Myocyte (in vitro differentiated cells): ENCODE data around the gene POP4. TPM values are rescaled to one million over a fixed set of nuclear protein-coding genes. Genes with fewer than 3 reads are reported as not detected.

Experiments
- DNase-seq: peaks from one replicate; pipeline ENCODE4 v3.0.0-alpha.2; 2012; ENCODE audit warnings: low read depth
- total RNA-seq: library from RNA; depleted of rRNA; stranded (reverse); fragments of >200 nt; gene quantifications from 2 replicates; pipeline ENCODE4 v1.2.3, GENCODE V29; 2014

POP4 gene
- total RNA-seq, 1 donor from 2014 or later: 67.9 TPM

DNA sequence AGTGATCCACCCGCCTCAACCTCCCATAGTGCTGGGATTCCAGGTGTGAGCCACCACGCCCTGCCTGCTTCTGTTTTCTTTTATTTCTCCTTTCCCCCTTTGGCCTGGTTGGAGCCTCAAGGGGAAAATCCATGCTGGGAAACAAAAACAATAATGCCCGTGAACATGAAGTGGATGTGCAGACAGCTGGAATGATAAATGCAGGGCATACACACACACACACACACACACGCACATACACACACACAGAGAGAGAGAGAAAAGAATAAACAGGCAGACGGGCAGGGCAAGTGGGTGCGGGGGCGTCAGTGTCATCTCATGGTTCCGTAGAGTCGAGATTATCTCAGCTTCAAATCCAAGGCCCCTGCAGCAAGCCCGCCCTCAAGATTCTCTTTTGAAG lies 54.8 kb downstream of the POP4 start:
- no peak for DNase-seq

DNA sequence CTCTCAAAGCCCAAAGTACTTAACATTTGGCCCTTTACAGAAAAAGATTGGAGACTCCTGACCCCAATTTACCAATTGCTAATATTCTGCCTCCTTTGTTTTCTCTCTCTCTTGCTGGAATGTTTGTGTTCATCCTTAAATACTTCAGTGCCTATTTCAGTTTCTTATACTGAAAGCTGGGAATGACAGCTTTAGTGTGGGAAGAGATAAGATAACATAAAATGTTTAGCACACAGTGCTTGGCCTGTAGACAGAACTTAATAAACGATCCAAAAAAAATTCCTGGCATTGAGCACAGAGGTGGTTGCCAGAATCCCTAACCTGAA lies 56.2 kb downstream of the POP4 start:
- no peak for DNase-seq

DNA sequence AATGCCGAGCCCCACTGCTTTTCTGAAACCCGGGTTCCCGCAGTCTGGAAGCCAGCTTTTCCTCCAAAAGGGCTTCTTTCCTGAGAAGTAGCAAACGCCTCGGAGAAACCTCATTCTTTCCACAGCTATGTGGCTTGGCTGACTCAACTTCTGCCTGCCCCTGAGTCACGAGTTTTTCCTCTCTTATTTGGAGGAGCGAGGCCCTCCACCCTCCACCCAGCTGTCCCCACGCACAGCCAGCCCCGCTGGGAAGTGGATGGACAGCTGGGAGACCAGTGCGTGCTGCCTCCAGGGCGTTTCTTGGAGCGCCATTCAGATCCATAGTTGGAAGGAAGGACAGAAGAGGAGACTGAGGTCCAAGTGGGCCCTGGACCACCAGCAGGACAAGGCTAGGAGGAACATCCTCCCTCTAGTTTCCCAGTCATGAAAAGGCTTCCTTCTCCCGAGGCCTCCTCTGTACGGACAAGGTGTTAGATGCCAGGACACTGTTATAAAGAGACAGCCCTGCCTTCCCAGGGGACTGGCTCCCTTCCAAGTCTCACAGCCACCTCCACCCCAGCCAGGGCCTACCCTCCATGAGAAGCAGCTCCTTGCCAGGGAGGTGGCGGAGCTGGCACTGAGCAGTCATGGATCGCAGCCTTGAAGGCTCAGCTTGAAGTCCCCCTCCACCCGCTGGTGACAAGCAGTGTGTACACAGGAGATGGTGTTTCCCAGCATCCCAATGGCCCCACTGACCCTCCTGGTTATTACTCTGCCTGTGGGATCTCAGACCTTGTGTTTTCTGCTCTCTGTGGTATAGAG lies 56.7 kb downstream of the POP4 start:
- DNase-seq: peak; percentile 97

DNA sequence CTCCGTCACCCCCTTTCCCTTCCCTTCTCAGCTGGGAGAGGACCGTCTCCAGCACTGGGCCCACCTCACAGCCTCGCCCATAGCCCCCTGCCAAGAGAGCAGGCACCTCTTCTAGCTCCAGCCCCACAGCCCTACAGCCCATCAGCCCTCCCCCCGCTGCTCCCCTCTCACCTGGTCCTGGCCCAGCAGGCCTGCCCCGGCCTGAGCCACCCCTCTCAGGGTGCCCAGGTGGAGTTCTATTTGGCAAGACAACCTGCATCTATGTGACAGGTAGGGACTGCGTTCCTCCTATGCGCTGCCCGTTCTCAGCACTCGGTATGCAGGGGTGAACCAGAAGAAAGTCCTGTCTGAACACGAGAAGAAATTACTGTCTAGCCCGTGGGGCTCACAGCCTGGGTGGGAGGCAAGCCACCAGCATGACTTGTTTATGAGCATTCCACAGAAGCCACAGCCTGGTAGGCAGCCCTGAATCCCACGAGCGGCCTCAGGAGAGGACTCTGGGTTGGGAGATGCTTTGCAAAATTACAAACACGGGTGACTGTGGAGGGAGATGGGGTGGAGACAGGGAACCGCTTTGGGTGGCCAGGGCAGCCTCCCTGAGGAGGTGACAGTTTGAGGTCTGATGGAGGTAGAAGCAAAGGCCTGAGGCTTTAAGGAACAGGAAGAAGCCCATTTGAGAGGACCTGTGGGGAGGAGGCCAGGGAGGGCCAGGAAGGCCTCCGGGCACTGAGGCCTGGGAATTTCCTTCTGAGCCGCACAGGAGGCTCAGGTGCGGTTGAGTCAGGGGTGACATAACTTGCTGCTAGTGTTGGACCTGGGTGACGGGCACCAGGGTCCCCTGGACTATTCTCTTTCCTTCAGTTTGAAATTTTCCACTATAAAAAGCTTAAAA lies 58.0 kb downstream of the POP4 start:
- DNase-seq: peak; percentile 54

DNA sequence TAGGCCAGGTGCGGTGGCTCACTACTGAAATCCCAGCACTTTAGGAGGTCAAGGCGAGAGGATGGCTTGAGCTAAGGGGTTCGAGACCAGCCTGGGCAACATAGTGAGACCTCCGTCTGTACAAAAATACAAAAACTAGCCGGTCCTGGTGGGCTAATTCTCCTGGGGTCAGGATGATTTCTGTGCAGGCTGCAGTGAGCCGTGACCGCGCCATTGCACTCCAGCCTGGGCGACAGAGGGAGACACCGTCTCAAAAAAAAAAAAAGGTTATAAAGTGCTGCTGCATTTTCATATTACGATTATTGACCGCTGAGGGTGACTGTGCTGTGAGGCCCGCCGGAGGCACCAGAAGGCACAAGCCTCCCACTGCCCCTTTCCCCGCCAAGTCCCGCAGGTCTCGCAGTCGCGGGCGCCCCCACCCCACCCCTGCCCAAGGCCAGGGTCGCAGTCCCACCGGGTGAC lies 58.7 kb downstream of the POP4 start:
- DNase-seq: no peak

DNA sequence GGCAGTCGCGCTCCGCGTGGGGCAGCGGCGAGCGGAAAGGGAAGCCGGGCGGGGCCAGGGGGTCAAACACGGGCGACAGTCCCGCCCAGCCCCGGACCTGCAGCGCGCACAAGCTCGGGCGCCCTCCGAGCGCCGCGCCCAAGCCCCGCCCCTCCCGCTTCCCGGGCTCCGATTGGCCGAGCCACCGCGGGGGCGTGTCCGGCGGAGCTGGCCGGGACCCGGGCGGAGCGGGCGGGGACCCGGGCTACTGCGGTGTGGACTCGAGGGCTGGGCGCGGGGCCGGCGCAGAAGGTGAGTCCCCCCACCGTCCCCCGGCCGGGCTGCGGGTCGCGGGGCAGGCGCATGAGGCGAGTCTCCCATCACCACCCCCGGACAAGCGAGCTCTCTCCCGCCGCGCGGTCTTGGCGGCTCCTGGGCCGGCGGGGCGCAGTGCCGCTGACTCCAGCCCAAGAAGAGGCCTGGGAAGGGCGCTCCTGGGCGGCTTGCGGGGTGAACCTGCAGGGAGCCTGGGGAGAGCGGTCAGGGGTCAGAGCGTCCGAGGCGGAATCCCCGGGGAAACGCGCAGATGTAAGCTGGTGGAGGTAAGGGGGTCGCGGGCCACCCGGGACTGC lies 59.2 kb downstream of the POP4 start, which contains the start of gene PLEKHF1:
Gene PLEKHF1 (plus strand): TSS at position 247 of the 611 bp plus-strand sequence. CDS start 8,379 bp downstream, outside the sequence.
- DNase-seq: peak; percentile 85

DNA sequence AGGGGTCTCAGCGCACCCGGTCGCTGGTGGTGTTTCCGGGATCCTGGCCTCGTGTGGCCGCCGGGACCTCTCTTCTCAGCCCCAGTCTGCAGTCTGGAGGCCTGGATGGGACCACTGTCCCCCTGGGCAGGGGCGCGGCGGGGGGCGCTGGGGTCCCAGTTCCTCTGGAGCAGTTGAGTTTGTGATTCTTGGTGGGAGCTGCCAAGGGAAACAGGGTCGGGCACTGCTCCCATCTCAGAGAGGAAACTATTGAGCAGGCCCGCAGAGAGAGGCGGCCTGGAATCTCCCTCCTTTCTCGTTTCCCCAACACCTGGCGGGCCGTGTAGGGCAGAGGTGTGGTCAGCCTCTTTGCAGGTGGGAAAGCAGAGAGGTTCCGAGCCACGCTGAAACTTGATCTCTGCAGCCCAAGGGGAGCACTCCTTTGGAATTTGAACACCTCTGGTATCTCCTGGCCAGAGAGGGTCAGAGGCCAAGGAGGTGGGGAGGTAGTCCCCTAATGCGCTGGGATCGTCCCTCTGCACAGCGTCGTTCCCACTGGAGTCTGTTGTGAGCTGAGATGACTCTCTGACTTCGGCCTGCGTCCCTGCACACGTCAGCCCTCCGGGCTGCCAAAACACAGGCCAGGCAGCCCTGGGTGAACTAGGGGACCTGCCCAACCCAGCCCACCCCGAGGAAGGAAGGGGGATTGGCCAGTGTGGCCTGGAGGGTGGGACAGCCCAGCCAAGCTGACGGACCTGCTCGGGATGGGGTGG lies 59.9 kb downstream of the POP4 start:
- peak; percentile 63 for DNase-seq

Other genes starting within 250 kb of the POP4 start
- not detected in 2 replicates for gene VSTM2B, start 80.3 kb upstream of the POP4 start, total RNA-seq
- gene PLEKHF1, start 59.2 kb downstream of the POP4 start, total RNA-seq: 29.3 and 38.1 TPM in 2 replicates
- gene C19orf12, start 109.0 kb downstream of the POP4 start, total RNA-seq: 64.7 and 69.7 TPM in 2 replicates
- 7.8 and 9.6 TPM in 2 replicates for gene CCNE1, start 205.7 kb downstream of the POP4 start, total RNA-seq